Skeletal muscle satellite cell (primary cell): Measurements from ENCODE around the gene AP1S1.

Experiments used
- H3K27me3 ChIP-seq: 2 replicates; pipeline ENCODE4 v1.7.0; 2013; ENCODE audit warnings: low read length; ENCODE audit not compliant: control insufficient read depth, insufficient read depth
- H3K36me3 ChIP-seq: 2 replicates; pipeline ENCODE4 v1.7.0; 2013; ENCODE audit warnings: mild to moderate bottlenecking, control low read depth, low read length; ENCODE audit not compliant: insufficient read depth
- H3K4me1 ChIP-seq: 2 replicates; pipeline ENCODE4 v1.7.0; 2013; ENCODE audit warnings: low read length; ENCODE audit not compliant: control insufficient read depth, insufficient read depth
- H3K4me2 ChIP-seq: 2 replicates; pipeline ENCODE4 v1.7.0; 2013; ENCODE audit warnings: mild to moderate bottlenecking, low read length
- H3K4me3 ChIP-seq: 2 replicates; pipeline ENCODE4 v1.7.0; 2013; ENCODE audit warnings: low read length
- H3K9ac ChIP-seq: 2 replicates; pipeline ENCODE4 v1.7.0; 2013; ENCODE audit warnings: mild to moderate bottlenecking, low read depth, low read length, moderate library complexity
- H3K9me3 ChIP-seq: replicated peaks from 2 replicates; pipeline ENCODE4 v1.7.0; 2013; ENCODE audit warnings: mild to moderate bottlenecking, control low read depth, low read length

Gene AP1S1

GRCh38 chr7:101162551-101163278, 8.4 kb downstream of the AP1S1 start:
- H3K9me3 ChIP-seq: no peaks in the 10 kb centered on the region
- H3K27me3 ChIP-seq: peaks cover 29% of the 10 kb centered on the region
- H3K4me1 ChIP-seq: peaks cover 60% of the 10 kb centered on the region
- H3K36me3 ChIP-seq: peaks cover 34% of the 10 kb centered on the region
- no peak overlapping the region for H3K9ac ChIP-seq
- H3K4me3 ChIP-seq: peak overlapping the region; percentile 56
- peak overlapping the region; percentile 75 for H3K4me2 ChIP-seq

- peaks cover 65% of the 10 kb centered on the region for H3K4me1 ChIP-seq
- peak overlapping the region; percentile 59 for H3K4me3 ChIP-seq
- H3K9ac ChIP-seq: no peak overlapping the region
- peaks cover 35% of the 10 kb centered on the region for H3K27me3 ChIP-seq
- H3K4me2 ChIP-seq: peak overlapping the region; percentile 89
- no peaks in the 10 kb centered on the region for H3K9me3 ChIP-seq
- H3K36me3 ChIP-seq: peaks cover 26% of the 10 kb centered on the region
Observed at GRCh38 chr7:101163279-101164070, 9.2 kb downstream of the AP1S1 start.

- H3K9me3 ChIP-seq: no peaks in the 10 kb centered on the region
- H3K4me1 ChIP-seq: peaks cover 69% of the 10 kb centered on the region
- H3K27me3 ChIP-seq: peaks cover 37% of the 10 kb centered on the region
- H3K4me3 ChIP-seq: peak overlapping the region; percentile 59
- H3K4me2 ChIP-seq: peak overlapping the region; percentile 89
- no peak overlapping the region for H3K9ac ChIP-seq
- H3K36me3 ChIP-seq: peaks cover 18% of the 10 kb centered on the region
Observed at GRCh38 chr7:101164071-101164840, 10.0 kb downstream of the AP1S1 start.

- Histone ChIP-seq H3K9ac (no peak within 1 kb of the TSS), H3K4me1 (peaks cover 68% of the 10 kb centered on the region), H3K36me3 (peaks cover 11% of the 10 kb centered on the region), H3K4me3 (peak within 1 kb of the TSS; percentile 60), H3K27me3 (peaks cover 43% of the 10 kb centered on the region), H3K9me3 (no peaks in the 10 kb centered on the region), H3K4me2 (peak within 1 kb of the TSS; percentile 89)
Observed at GRCh38 chr7:101165075-101165957, 11.0 kb downstream of the AP1S1 start, which contains the start of gene VGF. Gene VGF (minus strand): TSS chr7:101165569. CDS start chr7:101164843, 726 bp downstream.

GRCh38 chr7:101165958-101166647, 11.8 kb downstream of the AP1S1 start:
- H3K9ac ChIP-seq: no peak overlapping the region
- H3K4me1 ChIP-seq: peaks cover 70% of the 10 kb centered on the region
- peak overlapping the region; percentile 75 for H3K4me2 ChIP-seq
- H3K4me3 ChIP-seq: peak overlapping the region; percentile 60
- peaks cover 51% of the 10 kb centered on the region for H3K27me3 ChIP-seq
- H3K9me3 ChIP-seq: no peaks in the 10 kb centered on the region
- peaks cover 8% of the 10 kb centered on the region for H3K36me3 ChIP-seq

- Histone ChIP-seq H3K4me3 (no peak overlapping the region), H3K27me3 (peaks cover 55% of the 10 kb centered on the region), H3K9ac (no peak overlapping the region), H3K9me3 (no peaks in the 10 kb centered on the region), H3K4me2 (no peak overlapping the region), H3K4me1 (peaks cover 74% of the 10 kb centered on the region), H3K36me3 (peaks cover 4% of the 10 kb centered on the region)
Observed at GRCh38 chr7:101166648-101166908, 12.3 kb downstream of the AP1S1 start.

- Histone ChIP-seq H3K27me3 (peaks cover 60% of the 10 kb centered on the region), H3K36me3 (no peaks in the 10 kb centered on the region), H3K9me3 (no peaks in the 10 kb centered on the region), H3K9ac (no peak overlapping the region), H3K4me2 (no peak overlapping the region), H3K4me3 (no peak overlapping the region), H3K4me1 (peaks cover 77% of the 10 kb centered on the region)
Observed at GRCh38 chr7:101166909-101167644, 12.8 kb downstream of the AP1S1 start.

- H3K36me3 ChIP-seq: no peaks in the 10 kb centered on the region
- peaks cover 68% of the 10 kb centered on the region for H3K27me3 ChIP-seq
- H3K9me3 ChIP-seq: no peaks in the 10 kb centered on the region
- H3K4me1 ChIP-seq: peaks cover 77% of the 10 kb centered on the region
- H3K4me2 ChIP-seq: no peak overlapping the region
- no peak overlapping the region for H3K4me3 ChIP-seq
- no peak overlapping the region for H3K9ac ChIP-seq
Observed at GRCh38 chr7:101167645-101168411, 13.6 kb downstream of the AP1S1 start.

- Histone ChIP-seq H3K4me3 (no peak overlapping the region), H3K4me1 (peaks cover 79% of the 10 kb centered on the region), H3K4me2 (no peak overlapping the region), H3K27me3 (peaks cover 74% of the 10 kb centered on the region), H3K9ac (no peak overlapping the region), H3K36me3 (no peaks in the 10 kb centered on the region), H3K9me3 (no peaks in the 10 kb centered on the region)
Observed at GRCh38 chr7:101168412-101169049, 14.3 kb downstream of the AP1S1 start.
